ENCODE data around the gene PDXDC1.
"Not testable (repeated sequence)": the region's sequence is repeated elsewhere in the genome, so short reads cannot be mapped to it uniquely, and the experiment has no call there.

The PDXDC1 gene

DNA sequence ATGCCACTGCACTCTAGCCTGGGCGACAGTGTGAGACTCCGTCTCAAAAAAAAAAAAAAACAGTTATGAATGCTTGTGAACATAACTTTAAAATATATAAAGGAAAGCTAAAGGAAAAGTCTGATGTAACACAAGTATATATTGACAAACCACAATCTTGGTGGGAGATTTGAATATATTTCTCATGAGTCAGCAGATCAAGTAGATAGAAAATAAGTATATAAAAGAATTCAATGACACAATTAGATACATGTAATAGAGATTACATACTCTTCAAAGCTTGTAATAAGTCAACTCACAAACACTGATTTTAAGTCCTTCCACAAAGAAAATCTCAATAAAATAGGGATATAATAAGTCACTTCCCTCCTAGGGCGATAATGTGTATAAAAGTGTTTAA, 40.8 kb downstream of the PDXDC1 start:
- in situ Hi-C loops (cut with HindIII; ENCODE audit: low sequenced_read_pairs) = not testable (repeated sequence)

DNA sequence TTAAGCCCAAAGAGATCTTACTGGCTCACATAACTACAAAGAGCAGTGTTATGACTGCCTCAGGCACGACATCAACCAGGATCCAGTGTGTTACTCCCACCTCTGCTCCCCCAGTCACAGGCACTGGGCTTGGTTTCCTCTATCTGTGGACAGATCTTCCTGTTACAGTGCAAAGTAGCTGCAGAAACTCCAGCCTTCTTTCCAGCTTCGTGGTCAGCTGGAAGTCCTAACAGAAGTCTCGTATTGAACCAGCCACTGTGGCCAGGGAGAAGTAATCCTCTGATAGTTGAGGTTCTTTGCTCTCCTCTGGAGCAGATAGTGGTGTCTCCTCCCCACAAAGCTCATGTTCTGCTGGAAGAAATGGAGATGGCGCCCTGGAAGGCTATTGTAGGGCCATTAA, 41.5 kb downstream of the PDXDC1 start:
- in situ Hi-C loops (cut with HindIII; ENCODE audit: low sequenced_read_pairs) = not testable (repeated sequence)

DNA sequence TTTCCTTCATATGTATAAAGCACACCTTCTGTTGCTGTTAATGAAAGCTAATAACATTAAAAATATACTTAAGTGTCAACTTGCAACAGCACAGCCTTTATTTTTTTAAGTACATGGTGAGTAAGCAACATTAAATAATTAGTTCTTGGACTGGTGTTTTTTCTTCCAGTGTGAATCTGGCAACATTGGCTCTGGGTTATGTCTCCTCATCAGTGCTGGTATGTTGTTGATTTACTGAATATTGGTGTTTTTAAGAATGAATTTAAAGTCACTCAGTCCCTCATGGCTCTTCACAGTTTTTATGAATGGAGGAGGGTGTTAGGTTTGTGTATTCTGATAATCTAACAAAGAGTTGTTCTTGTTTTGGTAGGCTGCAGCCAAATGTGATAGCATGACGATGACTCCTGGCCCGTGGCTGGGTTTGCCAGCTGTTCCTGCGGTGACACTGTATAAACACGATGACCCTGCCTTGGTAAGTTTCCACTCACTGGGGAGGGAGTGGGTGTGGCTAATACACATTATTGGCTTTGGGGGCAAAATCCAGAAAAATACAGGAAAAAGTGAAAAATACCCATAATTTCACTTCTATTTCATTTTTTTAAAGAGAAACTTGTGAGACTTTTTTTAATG, 42.2 kb downstream of the PDXDC1 start:
- in situ Hi-C loops (cut with HindIII; ENCODE audit: low sequenced_read_pairs) = not testable (repeated sequence)

DNA sequence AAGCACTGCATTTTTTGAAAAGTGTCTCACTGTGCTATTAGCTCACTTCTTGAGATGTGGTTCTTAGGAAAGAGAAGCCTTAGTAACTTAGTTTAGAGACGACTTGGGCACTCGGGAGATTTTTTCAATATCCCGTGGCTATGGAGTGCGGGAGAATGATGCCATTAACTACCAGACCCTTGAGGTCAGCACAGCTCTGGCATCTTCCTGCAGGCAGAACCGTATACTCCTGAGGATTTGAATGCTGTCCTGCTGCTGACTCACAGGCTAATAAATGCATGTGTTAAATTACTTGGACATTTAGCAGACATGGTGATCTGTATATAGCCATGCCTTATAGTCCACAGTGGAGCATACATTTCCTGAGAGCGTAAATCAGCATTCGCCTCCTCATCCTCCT, 46.6 kb downstream of the PDXDC1 start:
- in situ Hi-C loops (cut with HindIII; ENCODE audit: low sequenced_read_pairs) = not testable (repeated sequence)

DNA sequence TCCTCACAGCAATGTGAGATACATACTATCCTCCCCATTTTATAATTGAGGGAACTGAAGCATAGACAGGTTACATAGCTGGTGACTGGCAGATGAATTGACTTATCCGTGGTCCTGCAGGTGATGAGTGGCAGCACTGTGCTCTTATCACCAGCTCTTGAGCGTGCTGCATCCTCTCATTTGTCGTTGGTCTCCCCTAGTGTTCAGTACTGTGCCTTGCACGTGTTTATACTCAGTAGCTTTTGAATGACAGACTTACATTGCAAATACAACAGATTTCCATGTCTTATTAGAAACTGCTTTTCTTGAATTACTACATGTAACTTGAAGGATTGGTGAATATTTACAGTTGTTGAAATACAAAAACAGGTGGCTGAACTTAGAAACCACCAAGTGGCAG, 47.4 kb downstream of the PDXDC1 start:
- in situ Hi-C loops (cut with HindIII; ENCODE audit: low sequenced_read_pairs) = not testable (repeated sequence)

DNA sequence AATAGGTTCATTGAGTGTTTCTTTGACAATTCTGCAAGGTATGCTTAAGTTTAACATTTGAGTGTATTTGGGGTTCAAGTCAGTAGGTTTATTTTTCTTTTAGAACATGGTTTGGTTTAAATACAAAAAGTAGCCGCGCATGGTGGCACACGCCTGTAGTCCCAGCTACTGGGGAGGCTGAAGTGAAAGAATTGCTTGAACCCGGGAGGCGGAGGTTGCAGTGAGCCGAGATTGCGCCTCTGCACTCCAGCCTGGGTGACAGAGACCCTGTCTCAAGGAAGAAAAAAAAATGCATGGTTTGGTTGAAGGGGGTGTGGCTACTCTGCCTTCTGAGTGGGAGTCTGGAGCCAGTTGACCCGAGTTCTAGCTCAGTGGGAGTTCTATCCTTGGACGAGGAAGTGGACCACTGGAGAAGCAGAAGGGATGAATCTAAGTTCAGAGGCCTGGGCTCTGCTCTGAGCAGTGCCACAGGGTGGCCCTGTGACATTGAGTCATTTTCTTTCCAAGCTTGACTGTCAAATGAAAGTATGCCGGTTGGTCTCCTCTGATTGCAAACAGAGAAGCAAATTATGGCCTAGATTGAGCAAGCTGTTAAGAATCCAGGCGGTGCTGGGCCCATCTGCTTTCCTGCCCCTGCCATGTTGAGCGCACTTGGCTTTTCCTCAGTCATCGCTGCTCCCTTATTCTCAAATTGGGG, 48.7 kb downstream of the PDXDC1 start:
- in situ Hi-C loops (cut with HindIII; ENCODE audit: low sequenced_read_pairs) = not testable (repeated sequence)

DNA sequence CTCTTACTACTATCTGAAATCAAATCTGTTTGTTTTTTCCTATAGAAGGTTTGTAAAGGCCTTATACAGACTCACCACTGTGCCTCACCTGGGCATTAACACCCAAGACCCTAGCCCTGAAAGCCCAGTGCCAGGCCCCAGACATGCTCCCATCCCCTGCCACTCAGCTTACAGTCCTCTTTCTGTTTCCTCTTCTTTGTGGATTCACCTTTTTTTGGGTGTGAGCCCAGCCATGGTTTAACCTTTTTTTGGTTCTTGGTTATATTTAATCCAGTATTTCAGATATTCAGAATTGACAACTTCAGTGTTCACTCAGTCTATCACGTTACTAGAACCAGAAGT, 50.0 kb downstream of the PDXDC1 start:
- in situ Hi-C loops (cut with HindIII; ENCODE audit: low sequenced_read_pairs) = not testable (repeated sequence)

DNA sequence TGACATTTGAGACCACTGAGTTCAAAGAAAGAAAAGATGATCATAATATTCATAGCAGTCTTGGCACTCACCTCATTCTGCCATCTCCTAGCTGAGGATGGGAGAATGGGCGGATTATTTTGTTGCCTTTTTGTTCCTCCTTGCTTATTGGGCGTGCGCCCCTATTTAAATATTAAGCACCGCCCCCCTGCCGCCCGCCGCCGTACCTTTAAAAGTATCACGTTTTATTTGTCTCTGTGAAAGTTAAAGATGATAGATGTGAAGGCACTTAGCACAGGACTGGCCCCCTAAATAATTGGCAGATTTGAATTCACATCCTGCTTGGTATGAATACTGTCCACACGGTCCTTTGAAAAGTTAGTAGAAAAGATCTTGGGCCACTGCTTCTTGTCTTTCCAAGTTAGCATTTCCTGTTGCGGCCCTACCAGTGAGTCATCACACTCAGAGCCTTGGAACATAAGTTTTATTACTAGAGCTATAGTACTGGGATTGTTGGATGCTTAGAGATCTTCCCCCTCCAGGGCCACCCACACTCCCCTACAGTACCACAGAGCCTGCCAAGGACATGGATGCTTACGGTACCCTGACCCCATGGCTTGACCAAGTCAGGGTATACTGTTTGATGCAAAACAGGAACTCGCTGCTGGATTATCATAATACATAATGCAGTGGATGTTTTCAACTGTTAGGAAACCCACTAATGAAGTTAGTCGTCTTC, 50.6 kb downstream of the PDXDC1 start:
- in situ Hi-C loops (cut with HindIII; ENCODE audit: low sequenced_read_pairs) = not testable (repeated sequence)

DNA sequence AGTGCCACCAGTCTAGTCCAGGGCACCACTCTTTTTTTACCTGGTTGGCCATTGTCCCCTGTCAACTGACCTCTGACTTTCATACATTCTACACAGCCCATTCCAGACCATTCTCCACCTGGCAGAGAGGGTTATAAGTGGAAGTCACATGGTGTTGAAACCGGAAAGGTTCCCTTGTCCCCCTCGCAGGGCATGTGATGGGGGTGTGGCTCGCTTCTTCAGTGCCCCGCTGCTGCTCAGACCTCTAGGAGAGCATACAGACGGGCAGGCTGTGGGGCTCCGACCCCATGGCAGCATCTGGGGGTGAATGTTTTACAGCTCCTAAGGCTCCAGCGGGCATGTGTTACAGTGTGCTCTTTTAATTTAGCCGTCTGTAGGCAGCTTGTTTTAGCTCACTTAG, 52.2 kb downstream of the PDXDC1 start:
- in situ Hi-C loops (cut with HindIII; ENCODE audit: low sequenced_read_pairs) = not testable (repeated sequence)

DNA sequence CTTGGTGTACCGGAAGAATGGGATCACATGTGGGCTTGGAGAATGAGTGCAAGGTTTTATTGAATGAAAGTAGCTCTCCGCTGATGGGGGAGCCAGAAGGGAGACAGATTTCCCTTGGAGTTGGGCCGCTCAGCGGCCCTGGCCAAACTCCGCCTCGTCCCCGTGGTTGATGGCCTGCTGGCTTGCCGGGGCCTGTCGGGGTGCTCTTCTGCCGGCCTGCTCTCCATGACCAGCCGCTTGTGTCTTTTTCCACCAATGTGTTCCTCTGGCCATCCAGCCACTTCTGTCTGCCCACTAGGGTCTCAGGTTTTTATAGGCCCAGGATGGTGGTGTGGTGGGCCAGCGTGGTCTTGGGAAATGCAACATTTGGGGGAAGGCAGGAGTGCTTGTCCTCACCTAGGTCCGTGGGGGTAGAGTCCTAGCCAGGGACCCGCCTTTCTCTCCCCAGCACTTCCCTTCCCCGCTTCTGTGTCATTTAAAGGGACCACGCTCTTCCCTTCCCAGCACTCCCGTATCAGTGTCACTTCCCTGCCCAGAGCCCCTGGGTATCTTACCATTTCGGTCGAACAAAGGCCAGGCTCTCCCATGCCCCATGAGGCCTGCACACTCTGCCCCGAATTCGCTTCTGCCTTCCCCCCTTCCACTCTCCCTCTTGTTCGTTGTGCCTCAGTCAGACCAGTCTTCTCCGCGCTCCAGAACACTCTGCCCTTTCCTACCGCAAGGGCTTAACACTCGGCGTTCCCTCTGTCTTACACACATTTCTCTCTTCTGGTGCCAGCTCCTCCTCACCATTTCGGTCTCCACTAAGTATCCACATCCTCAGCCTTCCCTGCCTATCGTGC, 52.9 kb downstream of the PDXDC1 start:
- in situ Hi-C loops (cut with HindIII; ENCODE audit: low sequenced_read_pairs) = not testable (repeated sequence)

DNA sequence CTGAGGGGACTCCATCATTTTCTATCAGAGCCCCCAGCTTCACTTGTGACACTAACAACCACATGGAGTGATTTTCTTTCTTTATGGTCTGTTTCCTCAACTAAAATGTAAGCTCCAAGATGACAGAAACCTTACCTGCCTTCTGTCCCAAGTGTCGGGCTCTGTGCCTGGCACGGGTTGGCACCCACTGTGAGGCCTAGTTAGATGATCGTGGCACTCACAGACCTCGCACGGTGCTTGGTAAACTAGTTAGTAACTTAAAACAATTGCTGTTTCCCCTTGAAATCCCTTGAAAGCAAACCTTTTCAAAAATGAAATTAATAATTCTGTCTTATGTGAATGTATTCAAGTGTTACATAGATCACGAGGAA, 53.5 kb downstream of the PDXDC1 start:
- in situ Hi-C loops (cut with HindIII; ENCODE audit: low sequenced_read_pairs) = not testable (repeated sequence)

DNA sequence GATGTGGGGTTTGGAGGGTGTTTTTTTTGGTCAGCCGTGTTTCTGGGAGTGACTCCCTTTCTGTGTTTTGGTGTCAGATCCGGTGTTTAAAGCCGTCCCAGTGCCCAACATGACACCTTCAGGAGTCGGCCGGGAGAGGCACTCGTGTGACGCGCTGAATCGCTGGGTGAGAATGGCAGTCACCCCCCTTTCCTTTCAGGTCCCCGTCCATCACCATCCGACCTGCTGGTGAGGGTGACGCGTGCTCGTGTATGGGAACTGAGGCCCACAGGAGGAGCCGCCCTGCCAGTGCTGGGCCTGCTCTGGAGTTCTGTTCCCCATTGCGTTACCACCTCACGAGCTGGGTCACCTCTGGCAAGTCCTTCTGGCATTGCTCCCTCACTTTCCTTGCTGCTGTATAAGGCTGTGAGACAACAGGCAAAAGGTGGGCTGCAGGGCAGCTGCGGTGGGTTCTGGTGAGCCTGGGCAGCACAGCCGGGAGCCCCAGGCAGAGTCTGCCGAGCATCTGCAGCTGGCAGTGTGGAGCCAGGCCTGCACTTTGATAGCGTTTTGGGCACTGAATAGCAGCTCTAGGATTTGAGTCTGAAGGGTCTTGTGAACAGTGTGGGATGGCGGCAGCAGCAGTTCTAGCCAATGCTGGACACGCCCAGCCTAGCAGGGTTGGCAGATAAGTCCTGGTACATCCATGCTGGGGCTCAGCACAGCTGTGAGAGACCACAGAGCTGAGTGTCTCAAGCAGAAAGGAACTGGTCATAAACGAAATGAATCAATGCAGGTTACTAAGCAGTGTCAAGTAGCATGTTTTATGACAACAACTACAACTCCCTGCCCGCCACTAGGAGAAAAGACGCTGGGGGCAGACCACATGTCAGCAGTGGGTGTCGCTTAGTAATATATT, 54.2 kb downstream of the PDXDC1 start:
- in situ Hi-C loops (cut with HindIII; ENCODE audit: low sequenced_read_pairs) = not testable (repeated sequence)

DNA sequence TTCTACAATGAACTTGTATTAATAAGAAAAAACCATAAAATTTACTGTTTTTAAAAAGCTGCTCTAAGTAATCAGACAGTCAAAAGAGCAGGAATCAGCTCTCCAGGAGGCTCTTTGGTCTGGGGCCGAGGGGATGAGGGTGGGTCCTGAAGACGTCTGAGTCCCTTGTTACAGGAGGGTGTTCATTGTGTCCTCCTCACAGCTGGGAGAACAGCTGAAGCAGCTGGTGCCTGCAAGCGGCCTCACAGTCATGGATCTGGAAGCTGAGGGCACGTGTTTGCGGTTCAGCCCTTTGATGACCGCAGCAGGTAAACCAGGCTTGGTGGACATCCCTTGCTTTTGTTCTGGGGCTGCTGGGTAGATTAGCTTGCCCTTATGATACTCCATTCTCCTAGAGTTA, 54.9 kb downstream of the PDXDC1 start:
- in situ Hi-C loops (cut with HindIII; ENCODE audit: low sequenced_read_pairs) = not testable (repeated sequence)

DNA sequence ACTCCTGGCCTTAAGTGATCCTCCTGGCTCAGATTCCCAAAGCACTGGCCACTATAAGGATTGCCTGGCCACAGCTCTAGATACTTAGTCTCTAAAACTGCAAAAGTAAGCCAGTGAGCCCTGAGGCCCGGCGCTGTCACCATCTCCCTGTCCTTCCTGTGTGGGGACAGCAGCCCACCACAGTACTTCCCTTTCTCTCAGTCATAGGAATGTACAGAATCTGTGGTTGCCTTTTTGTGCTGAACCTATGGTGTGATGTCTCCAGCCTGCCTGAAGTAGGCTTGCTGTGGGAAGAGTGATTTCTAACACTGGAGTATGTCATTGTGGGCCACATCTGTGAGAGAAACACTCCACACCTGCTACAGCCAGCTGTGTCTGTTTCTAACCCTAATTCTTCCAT, 56.4 kb downstream of the PDXDC1 start:
- in situ Hi-C loops (cut with HindIII; ENCODE audit: low sequenced_read_pairs) = no loop called here

DNA sequence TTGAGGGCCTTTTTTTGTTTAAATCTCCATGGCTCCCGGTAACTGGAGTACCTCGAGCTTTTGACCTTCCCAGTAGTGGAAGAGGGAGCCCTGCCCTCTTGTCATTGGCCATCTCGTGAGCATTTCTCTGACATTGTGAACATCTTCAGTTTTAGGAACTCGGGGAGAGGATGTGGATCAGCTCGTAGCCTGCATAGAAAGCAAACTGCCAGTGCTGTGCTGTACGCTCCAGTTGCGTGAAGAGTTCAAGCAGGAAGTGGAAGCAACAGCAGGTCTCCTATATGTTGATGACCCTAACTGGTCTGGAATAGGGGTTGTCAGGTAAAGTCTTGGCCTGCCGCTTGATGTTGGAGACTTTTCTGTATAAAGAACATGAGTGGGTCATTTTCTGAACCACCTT, 56.8 kb downstream of the PDXDC1 start:
- in situ Hi-C loops (cut with HindIII; ENCODE audit: low sequenced_read_pairs) = no loop called here

DNA sequence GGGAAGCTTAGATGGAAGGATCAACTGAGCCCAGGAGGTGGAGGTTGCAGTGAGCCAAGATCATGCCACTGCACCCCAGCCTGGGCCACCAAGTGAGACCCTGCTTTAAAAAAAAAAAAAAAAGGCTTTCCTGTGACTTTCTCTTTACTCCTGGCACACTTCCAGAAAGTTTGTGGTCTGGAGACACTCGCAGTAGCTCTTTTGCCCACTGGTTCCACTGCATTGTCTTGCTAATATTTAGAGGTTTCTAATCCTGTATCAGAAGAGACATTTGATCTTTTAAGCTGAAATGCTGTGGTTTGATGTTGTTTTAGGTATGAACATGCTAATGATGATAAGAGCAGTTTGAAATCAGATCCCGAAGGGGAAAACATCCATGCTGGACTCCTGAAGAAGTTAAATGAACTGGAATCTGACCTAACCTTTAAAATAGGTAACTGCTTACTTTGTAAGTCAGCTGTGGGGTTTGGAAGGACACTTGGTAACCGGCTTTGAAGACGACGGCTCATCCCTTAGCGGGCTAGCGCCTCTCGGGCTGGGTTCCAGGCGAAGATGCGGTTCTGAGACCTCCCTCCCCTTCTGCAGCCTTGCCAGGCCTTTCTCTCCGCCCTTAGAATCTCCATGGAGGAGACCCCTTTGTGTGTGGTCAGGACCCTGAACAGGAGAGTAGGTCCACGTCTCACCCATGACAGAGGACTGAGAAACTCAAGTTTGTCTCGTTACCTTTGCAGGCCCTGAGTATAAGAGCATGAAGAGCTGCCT, 57.9 kb downstream of the PDXDC1 start:
- in situ Hi-C loops (cut with HindIII; ENCODE audit: low sequenced_read_pairs) = no loop called here

DNA sequence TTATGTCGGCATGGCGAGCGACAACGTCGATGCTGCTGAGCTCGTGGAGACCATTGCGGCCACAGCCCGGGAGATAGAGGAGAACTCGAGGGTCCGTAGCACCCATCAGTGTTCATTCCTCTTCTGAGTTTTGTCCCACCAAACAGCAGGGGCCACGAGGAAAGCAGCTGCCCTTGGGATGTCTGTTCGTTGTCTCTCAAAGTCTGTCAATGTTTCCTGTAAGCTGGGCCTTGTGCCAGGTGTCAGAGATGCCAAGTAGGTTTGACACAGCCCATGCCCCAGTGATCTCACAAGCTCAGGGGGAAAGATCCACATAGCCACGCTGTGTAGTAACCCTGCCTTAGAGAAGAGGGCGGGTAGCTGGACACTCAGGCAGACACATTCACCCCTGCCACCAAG, 58.5 kb downstream of the PDXDC1 start:
- in situ Hi-C loops (cut with HindIII; ENCODE audit: low sequenced_read_pairs) = no loop called here

DNA sequence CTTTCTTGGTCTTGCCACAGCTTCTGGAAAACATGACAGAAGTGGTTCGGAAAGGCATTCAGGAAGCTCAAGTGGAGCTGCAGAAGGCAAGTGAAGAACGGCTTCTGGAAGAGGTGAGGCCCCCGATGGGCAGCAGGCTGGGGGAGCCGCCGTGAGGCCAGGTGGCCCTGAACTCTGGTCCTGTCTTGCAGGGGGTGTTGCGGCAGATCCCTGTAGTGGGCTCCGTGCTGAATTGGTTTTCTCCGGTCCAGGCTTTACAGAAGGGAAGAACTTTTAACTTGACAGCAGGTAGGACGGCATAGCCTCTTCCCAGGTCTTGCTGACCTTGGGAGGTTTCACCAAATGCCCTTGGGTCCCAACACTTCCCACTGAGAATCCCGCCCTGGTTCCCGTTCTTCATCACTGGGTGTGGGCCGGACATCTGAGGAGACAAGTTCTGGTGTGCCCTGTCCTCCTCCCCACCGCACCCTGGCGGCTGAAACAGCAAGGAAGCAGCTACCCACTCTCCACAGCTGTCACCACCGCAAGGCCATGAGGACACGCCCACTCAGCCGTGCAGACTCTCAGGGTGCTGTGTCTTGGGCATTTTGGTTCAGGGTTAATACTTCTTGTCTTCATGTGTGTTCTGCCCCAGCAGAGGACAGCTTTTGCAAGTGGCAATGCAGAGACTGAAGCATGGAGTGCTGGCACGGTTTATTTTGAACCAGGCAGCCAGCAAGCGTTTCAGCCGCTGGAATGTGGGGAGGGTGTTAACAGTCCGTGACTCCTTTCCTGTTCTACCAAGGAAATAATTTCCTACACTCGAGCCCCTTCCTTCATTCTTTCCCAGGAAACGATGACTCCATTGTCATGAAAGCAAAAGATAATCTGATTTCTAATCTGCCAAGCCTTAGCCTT, 59.7 kb downstream of the PDXDC1 start:
- in situ Hi-C loops (cut with HindIII; ENCODE audit: low sequenced_read_pairs) = no loop called here

All from endothelial cell of hepatic sinusoid (primary cell).